ENCODE data around the gene ARHGEF16.

DNA sequence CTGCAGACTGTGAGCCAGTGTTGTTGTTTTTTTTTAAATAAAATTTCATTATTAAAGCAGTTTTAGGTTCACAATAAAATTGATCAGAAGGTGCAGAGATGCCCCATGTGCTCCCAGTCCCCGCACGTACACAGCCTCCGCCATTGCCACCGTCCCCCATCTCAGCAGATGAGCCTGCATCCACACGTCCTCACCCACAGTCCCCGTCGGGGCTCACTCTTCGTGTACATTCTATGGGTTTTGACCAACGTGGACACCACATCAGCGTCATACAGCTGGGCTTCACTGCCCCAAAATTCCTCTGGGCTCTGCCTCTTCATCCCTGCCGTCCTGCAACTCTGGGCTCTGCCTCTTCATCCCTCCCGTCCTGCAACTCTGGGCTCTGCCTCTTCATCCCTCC, 11.6 kb upstream of the ARHGEF16 start:
- TF ChIP-seq GABPB1 (CRISPR knock-in tag; IDR thresholded peaks at IDR 0.05) (no peak), ESRRA (CRISPR knock-in tag; IDR thresholded peaks at IDR 0.05; ENCODE audit: borderline replicate concordance) (no peak), KAT7 (CRISPR knock-in tag; IDR thresholded peaks at IDR 0.05; ENCODE audit: borderline replicate concordance) (no peak), ZNF317 (CRISPR knock-in tag; IDR thresholded peaks at IDR 0.05; ENCODE audit: borderline replicate concordance, low read depth) (no peak), NR3C1 (CRISPR knock-in tag; conservative IDR thresholded peaks at IDR 0.05; ENCODE audit: low read depth) (no peak)
- TF ChIP-seq, protein P1, sequence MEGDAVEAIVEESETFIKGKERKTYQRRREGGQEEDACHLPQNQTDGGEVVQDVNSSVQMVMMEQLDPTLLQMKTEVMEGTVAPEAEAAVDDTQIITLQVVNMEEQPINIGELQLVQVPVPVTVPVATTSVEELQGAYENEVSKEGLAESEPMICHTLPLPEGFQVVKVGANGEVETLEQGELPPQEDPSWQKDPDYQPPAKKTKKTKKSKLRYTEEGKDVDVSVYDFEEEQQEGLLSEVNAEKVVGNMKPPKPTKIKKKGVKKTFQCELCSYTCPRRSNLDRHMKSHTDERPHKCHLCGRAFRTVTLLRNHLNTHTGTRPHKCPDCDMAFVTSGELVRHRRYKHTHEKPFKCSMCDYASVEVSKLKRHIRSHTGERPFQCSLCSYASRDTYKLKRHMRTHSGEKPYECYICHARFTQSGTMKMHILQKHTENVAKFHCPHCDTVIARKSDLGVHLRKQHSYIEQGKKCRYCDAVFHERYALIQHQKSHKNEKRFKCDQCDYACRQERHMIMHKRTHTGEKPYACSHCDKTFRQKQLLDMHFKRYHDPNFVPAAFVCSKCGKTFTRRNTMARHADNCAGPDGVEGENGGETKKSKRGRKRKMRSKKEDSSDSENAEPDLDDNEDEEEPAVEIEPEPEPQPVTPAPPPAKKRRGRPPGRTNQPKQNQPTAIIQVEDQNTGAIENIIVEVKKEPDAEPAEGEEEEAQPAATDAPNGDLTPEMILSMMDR (IDR thresholded peaks at IDR 0.05): no peak
- TF ChIP-seq, protein P2, sequence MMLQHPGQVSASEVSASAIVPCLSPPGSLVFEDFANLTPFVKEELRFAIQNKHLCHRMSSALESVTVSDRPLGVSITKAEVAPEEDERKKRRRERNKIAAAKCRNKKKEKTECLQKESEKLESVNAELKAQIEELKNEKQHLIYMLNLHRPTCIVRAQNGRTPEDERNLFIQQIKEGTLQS (CRISPR knock-in tag; conservative IDR thresholded peaks at IDR 0.05): no peak
- TF ChIP-seq, protein P3, sequence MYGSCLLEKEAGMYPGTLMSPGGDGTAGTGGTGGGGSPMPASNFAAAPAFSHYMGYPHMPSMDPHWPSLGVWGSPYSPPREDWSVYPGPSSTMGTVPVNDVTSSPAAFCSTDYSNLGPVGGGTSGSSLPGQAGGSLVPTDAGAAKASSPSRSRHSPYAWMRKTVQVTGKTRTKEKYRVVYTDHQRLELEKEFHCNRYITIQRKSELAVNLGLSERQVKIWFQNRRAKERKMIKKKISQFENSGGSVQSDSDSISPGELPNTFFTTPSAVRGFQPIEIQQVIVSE (CRISPR knock-in tag; IDR thresholded peaks at IDR 0.05; ENCODE audit: borderline replicate concordance): no peak
- TF ChIP-seq, protein P4, sequence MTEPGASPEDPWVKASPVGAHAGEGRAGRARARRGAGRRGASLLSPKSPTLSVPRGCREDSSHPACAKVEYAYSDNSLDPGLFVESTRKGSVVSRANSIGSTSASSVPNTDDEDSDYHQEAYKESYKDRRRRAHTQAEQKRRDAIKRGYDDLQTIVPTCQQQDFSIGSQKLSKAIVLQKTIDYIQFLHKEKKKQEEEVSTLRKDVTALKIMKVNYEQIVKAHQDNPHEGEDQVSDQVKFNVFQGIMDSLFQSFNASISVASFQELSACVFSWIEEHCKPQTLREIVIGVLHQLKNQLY (CRISPR knock-in tag; IDR thresholded peaks at IDR 0.05): no peak
- TF ChIP-seq, protein P5, sequence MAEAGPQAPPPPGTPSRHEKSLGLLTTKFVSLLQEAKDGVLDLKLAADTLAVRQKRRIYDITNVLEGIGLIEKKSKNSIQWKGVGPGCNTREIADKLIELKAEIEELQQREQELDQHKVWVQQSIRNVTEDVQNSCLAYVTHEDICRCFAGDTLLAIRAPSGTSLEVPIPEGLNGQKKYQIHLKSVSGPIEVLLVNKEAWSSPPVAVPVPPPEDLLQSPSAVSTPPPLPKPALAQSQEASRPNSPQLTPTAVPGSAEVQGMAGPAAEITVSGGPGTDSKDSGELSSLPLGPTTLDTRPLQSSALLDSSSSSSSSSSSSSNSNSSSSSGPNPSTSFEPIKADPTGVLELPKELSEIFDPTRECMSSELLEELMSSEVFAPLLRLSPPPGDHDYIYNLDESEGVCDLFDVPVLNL (CRISPR knock-in tag; IDR thresholded peaks at IDR 0.05; ENCODE audit: borderline replicate concordance, low read depth): no peak

Measured in WTC11 (cell line).